GM21737 (cell line): Measurements from ENCODE around the gene ISOC2.

Source experiments
- ATAC-seq: cut with Tn5 transposase; IDR thresholded peaks from one replicate; pipeline ENCODE4 v1.9.1; 2021; ENCODE audit warnings: mild to moderate bottlenecking, moderate library complexity; ENCODE audit not compliant: unreplicated experiment

The ISOC2 gene

GRCh38 chr19:55490478-55491432, 29.3 kb upstream of the ISOC2 start:
- ATAC-seq: no peak

- ATAC-seq: no peak
These were observed 28.5 kb upstream of the ISOC2 start for GRCh38 chr19:55489711-55490477.

GRCh38 chr19:55488986-55489710, 27.7 kb upstream of the ISOC2 start:
- no peak for ATAC-seq

- no peak for ATAC-seq
These were observed 26.7 kb upstream of the ISOC2 start, which contains the start of gene SSC5D for GRCh38 chr19:55487924-55488687. Gene SSC5D (plus strand): TSS chr19:55488436. CDS start chr19:55488590, 154 bp downstream.

GRCh38 chr19:55486971-55487923, 25.8 kb upstream of the ISOC2 start:
- ATAC-seq: no peak

GRCh38 chr19:55486043-55486970, 24.9 kb upstream of the ISOC2 start:
- no peak for ATAC-seq

GRCh38 chr19:55485439-55486011, 24.1 kb upstream of the ISOC2 start:
- ATAC-seq: no peak

GRCh38 chr19:55484593-55485438, 23.4 kb upstream of the ISOC2 start, which contains the start of gene NAT14:
Gene NAT14 (plus strand): TSS chr19:55485188. CDS start chr19:55485709, 521 bp downstream.
- no peak for ATAC-seq

GRCh38 chr19:55483706-55484592, 22.5 kb upstream of the ISOC2 start:
- no peak for ATAC-seq

GRCh38 chr19:55482967-55483705, 21.7 kb upstream of the ISOC2 start:
- ATAC-seq: no peak

- ATAC-seq: no peak
These were observed 20.9 kb upstream of the ISOC2 start for GRCh38 chr19:55482156-55482961.

- ATAC-seq: no peak
These were observed 20.3 kb upstream of the ISOC2 start for GRCh38 chr19:55481794-55482155.

GRCh38 chr19:55481148-55481793, 19.8 kb upstream of the ISOC2 start:
- no peak for ATAC-seq
